Thoracic aorta (tissue), 2 donors: ENCODE data around the gene RLN3. TPM values are rescaled to one million over a fixed set of nuclear protein-coding genes. Genes with fewer than 3 reads are reported as not detected.
A peak's percentile ranks its signal among the peaks of the same experiment; 100 is the strongest.

Experiments
- ATAC-seq: fragments of 150-250 bp; one replicate; pipeline ENCODE4 v1.8.0; 2017; ENCODE audit warnings: low read depth; ENCODE audit not compliant: insufficient number of reproducible peaks, low FRiP score
- DNase-seq: peaks from one replicate; pipeline ENCODE4 v3.0.0-alpha.2; 2020; ENCODE audit warnings: low spot score
- H3K27ac ChIP-seq, 2 donors: fragments of 200-600 bp; sonication (generic); 1 replicate in 1 of 2; 2 replicates in 1 of 2; pipeline ENCODE4 v1.5.1; 2016; ENCODE audit warnings: mild to moderate bottlenecking in 2 of 2, moderate library complexity in 2 of 2
- H3K27me3 ChIP-seq: fragments of 200-600 bp; sonication (generic); replicated peaks from 2 replicates; pipeline ENCODE4 v1.6.0; 2016; ENCODE audit warnings: mild to moderate bottlenecking; ENCODE audit not compliant: insufficient read depth
- H3K36me3 ChIP-seq: fragments of 200-600 bp; sonication (generic); one replicate; pipeline ENCODE4 v1.5.1; 2016
- H3K4me1 ChIP-seq, 2 donors: fragments of 200-600 bp; sonication (generic); 1 replicate in 1 of 2; 2 replicates in 1 of 2; pipeline versions ENCODE4 v1.5.1 to v1.6.0; 2016; ENCODE audit warnings: low read depth in 2 of 2, mild to moderate bottlenecking in 1 of 2; ENCODE audit not compliant: control insufficient read depth in 1 of 2
- H3K4me3 ChIP-seq: fragments of 200-600 bp; sonication (generic); 2 replicates; pipeline ENCODE4 v1.5.1; 2016; ENCODE audit warnings: mild to moderate bottlenecking
- H3K9me3 ChIP-seq: fragments of 200-600 bp; sonication (generic); 2 replicates; pipeline ENCODE4 v1.5.1; 2016
- total RNA-seq, 2 donors: library from RNA; depleted of rRNA; stranded (reverse); fragments of >200 nt; gene quantifications; one replicate each; pipeline versions ENCODE4 v1.1.0 to v1.2.3, GENCODE V29; 2016
- TF ChIP-seq, protein P1 (sequence below): fragments of 200-600 bp; sonication (generic); IDR thresholded peaks from one replicate; pipeline ENCODE4 v1.5.1; 2019; ENCODE audit warnings: antibody characterized with exemption

The RLN3 gene
- total RNA-seq, 2 donors from 2014 or later: not detected

DNA sequence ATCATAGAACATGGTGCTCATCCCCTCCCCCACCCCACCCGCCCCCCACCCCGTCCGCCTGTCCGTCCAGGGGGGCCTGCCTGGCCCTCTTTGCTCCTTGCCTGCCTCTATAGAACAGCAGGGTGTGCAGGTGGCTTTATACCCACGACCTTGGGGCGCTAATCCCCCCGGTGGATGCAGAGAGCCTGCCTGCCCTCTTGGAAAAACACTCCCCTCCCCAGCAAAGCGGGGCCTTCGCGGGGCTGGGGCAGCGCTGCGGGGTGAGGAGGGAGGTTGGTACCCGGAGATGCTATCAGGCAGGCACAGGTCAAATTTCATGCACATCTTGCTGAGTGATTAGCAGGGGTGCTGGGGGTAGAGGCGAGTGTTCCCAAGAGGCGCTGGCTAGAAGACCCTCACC, 43.8 kb upstream of the RLN3 start:
- Histone ChIP-seq H3K27ac (no peak overlapping the region), H3K4me1 (peaks cover 22 to 28% of the 10 kb centered on the region in 2 donors), H3K36me3 (no peaks in the 10 kb centered on the region), H3K4me3 (no peak overlapping the region), H3K27me3 (no peaks in the 10 kb centered on the region), H3K9me3 (no peaks in the 10 kb centered on the region)
- TF ChIP-seq, protein P1, sequence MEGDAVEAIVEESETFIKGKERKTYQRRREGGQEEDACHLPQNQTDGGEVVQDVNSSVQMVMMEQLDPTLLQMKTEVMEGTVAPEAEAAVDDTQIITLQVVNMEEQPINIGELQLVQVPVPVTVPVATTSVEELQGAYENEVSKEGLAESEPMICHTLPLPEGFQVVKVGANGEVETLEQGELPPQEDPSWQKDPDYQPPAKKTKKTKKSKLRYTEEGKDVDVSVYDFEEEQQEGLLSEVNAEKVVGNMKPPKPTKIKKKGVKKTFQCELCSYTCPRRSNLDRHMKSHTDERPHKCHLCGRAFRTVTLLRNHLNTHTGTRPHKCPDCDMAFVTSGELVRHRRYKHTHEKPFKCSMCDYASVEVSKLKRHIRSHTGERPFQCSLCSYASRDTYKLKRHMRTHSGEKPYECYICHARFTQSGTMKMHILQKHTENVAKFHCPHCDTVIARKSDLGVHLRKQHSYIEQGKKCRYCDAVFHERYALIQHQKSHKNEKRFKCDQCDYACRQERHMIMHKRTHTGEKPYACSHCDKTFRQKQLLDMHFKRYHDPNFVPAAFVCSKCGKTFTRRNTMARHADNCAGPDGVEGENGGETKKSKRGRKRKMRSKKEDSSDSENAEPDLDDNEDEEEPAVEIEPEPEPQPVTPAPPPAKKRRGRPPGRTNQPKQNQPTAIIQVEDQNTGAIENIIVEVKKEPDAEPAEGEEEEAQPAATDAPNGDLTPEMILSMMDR: no peak
- DNase-seq: no peak
- no peak for ATAC-seq

DNA sequence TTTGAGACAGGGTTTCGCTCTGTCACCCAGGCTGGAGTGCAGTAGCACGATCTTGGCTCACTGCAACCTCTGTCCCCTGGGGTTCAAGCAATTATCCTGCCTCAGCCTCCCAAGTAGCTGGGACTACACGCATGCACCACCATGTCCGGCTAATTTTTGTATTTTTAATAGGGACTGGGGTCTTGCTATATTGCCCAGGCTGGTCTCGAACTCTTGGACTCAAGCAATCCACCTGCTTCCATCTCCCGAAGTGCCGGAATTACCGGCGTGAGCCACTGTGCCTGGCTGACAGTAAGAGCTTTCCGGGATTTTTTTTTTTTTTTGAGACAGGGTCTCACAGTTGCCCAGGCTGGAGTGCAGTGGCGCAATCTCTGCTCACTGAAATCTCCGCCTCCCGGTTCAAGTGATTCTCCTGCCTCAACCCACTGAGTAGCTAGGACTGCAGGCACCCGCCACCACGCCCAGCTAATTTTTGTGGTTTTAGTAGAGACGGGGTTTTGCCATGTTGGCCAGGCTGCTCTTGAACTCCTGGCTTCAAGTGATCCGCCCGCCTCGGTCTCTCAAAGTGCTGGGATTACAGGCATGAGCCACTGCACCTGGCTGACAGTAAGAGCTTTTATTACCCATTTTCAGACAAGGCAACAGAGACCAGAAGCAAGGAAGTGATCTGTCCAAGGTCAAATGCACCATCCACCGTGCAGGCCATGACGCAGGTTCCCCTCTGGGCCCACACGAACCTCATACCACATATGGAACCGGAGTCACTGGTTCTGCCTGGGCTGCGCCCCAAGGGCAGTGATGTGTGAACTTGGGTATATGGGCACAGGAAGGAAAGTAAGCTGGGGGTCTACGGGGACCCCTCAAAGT, 42.8 kb upstream of the RLN3 start:
- Histone ChIP-seq H3K36me3 (no peaks in the 10 kb centered on the region), H3K27me3 (no peaks in the 10 kb centered on the region), H3K4me3 (no peak overlapping the region), H3K9me3 (no peaks in the 10 kb centered on the region), H3K27ac (no peak overlapping the region), H3K4me1 (peaks cover 17 to 19% of the 10 kb centered on the region in 2 donors)
- TF ChIP-seq, protein P1: no peak
- ATAC-seq (no peak), DNase-seq (no peak)

DNA sequence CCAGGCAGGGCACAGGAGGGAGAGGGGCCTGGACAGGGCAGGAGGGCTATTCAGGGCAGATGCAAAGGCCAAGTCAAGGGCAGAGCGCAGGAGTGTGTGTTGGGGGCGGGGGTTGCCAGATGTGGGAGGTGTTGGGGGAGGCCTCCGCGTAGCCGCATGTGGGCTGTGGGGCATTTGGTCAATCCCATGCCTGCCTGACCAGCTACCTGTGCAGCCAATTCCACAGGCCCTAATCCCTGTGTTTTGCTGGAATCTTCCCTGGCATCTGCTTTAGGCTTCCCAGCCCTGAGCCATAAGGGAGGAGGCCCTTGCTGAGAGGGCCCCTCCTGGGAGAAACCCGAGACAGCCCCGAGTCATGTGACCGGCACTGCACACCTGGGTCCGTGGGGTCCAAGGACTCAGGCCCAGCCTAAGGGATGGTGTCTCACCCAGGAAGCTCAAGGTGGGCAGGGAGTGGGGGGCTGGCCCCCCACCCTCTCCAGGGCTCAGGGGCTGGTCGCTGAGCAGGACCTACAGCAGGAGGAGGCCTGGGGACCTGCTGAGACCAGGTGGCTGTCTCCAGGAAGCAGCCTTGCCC, 42.1 kb upstream of the RLN3 start:
- Histone ChIP-seq H3K36me3 (no peaks in the 10 kb centered on the region), H3K4me3 (peak overlapping the region; percentile 48), H3K4me1 (peaks cover 17 to 19% of the 10 kb centered on the region in 2 donors), H3K27ac (peak overlapping the region in 1 of 2 donors; percentile 77), H3K27me3 (no peaks in the 10 kb centered on the region), H3K9me3 (no peaks in the 10 kb centered on the region)
- ATAC-seq (no peak), DNase-seq (no peak)
- TF ChIP-seq, protein P1: no peak

DNA sequence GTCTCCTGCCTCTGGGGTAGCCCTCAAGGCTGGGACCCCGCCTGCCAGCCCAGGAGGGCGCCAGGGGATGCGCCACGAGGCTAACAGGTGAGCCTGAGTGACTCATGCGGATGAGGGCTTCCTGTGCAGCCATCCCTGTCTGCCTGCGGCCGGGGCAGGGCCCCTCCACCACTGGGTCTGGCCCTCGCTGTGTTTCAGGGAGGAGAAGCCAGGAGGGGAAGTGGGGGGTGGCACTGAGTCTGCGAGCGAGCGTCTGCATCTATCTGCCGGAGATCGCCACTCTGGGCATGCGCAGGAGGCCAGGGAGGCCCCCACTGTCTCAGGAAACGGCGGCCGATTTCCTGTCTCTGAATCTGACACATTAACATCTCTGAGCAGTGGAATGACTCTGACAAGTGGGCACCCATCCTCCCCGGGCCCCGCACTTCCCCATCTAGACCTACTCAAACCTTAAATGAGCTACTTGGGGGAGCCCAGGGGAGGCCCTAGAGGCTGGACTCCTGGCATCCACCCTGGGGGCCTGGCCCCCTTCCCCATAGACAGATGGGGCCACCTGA, 41.5 kb upstream of the RLN3 start:
- Histone ChIP-seq H3K27ac (peak overlapping the region; percentile 47 to 77), H3K27me3 (no peaks in the 10 kb centered on the region), H3K4me1 (peaks cover 17 to 19% of the 10 kb centered on the region in 2 donors), H3K9me3 (no peaks in the 10 kb centered on the region), H3K4me3 (peak overlapping the region; percentile 48), H3K36me3 (no peaks in the 10 kb centered on the region)
- peak; percentile 67 for DNase-seq
- ATAC-seq: no peak
- TF ChIP-seq, protein P1: no peak
